Naive thymus-derived CD4-positive, alpha-beta T cell (primary cell): ENCODE measurements around the gene NEDD9. TPM values are rescaled to one million over a fixed set of nuclear protein-coding genes. Genes with fewer than 3 reads are reported as not detected.

ENCODE experiments used
- ATAC-seq: fragments of 150-1000 bp; cut with Tn5 transposase; 2 replicates; pipeline ENCODE4 v1.10.0; 2021; ENCODE audit warnings: mild to moderate bottlenecking, moderate library complexity
- CTCF ChIA-PET: fragments of 350-600 bp; sonication (Branson Sonifier 250); formaldehyde crosslinking; loops from one replicate; lab custom pipeline; 2021; ENCODE audit warnings: antibody characterized with exemption; lab: Charles Lee
- POLR2A ChIA-PET: fragments of 350-600 bp; sonication (Branson Sonifier 250); formaldehyde crosslinking; loops from one replicate; lab custom pipeline; 2021; ENCODE audit warnings: antibody characterized with exemption, inconsistent platforms; lab: Charles Lee
- DNase-seq, 9 donors: peaks; one replicate each; pipeline versions ENCODE4 v3.0.0 to v3.0.0-alpha.2; 2020 to 2022; ENCODE audit warnings: mixed read lengths in 1 of 9
- H3K27ac ChIP-seq: one replicate; pipeline ENCODE4 v1.7.0; 2013; ENCODE audit warnings: mild to moderate bottlenecking, low read depth, low read length, moderate library complexity
- H3K27me3 ChIP-seq, 2 donors: one replicate each; pipeline ENCODE4 v1.7.0; 2013; ENCODE audit warnings: low read length in 2 of 2, mild to moderate bottlenecking in 2 of 2, moderate library complexity in 2 of 2; ENCODE audit not compliant: control insufficient read depth in 2 of 2, insufficient read depth in 2 of 2
- H3K36me3 ChIP-seq, 3 experiments: 1 replicate in 2 of 3; 2 replicates in 1 of 3; pipeline ENCODE4 v1.7.0; 2013; ENCODE audit warnings: low read length in 3 of 3, mild to moderate bottlenecking in 3 of 3, moderate library complexity in 1 of 3; ENCODE audit not compliant: insufficient read depth in 3 of 3, control insufficient read depth in 2 of 3
- H3K4me1 ChIP-seq, 2 donors: one replicate each; pipeline ENCODE4 v1.7.0; 2013; ENCODE audit warnings: low read length in 2 of 2, mild to moderate bottlenecking in 2 of 2, moderate library complexity in 1 of 2; ENCODE audit not compliant: control insufficient read depth in 2 of 2, insufficient read depth in 2 of 2
- H3K4me3 ChIP-seq: 2 replicates; pipeline ENCODE4 v1.7.0; 2013; ENCODE audit warnings: mild to moderate bottlenecking, low read length
- H3K9me3 ChIP-seq, 3 experiments: 1 replicate in 2 of 3; 2 replicates in 1 of 3; pipeline ENCODE4 v1.7.0; 2013; ENCODE audit warnings: low read length in 3 of 3; ENCODE audit not compliant: control insufficient read depth in 2 of 3
- H3K27ac Mint-ChIP-seq, 9 donors: one replicate each; pipeline ENCODE4 v1.8.0; 2020 to 2022; ENCODE audit warnings: mixed read lengths in 9 of 9, mild to moderate bottlenecking in 8 of 9, moderate library complexity in 5 of 9, inconsistent platforms in 2 of 9
- H3K27me3 Mint-ChIP-seq, 5 donors: one replicate each; pipeline ENCODE4 v1.8.0; 2021 to 2022; ENCODE audit warnings: mixed read lengths in 5 of 5, mild to moderate bottlenecking in 1 of 5
- H3K36me3 Mint-ChIP-seq, 5 donors: one replicate each; pipeline ENCODE4 v1.8.0; 2020 to 2022; ENCODE audit warnings: mixed read lengths in 5 of 5, mild to moderate bottlenecking in 3 of 5, inconsistent platforms in 1 of 5
- H3K4me1 Mint-ChIP-seq, 7 donors: one replicate each; pipeline ENCODE4 v1.8.0; 2020 to 2022; ENCODE audit warnings: mixed read lengths in 7 of 7, mild to moderate bottlenecking in 3 of 7, inconsistent platforms in 1 of 7
- H3K4me3 Mint-ChIP-seq, 10 donors: one replicate each; pipeline ENCODE4 v1.8.0; 2020 to 2022; ENCODE audit warnings: mild to moderate bottlenecking in 10 of 10, mixed read lengths in 10 of 10, moderate library complexity in 6 of 10, inconsistent platforms in 2 of 10
- H3K9me3 Mint-ChIP-seq, 11 donors: one replicate each; pipeline ENCODE4 v1.8.0; 2020 to 2022; ENCODE audit warnings: mixed read lengths in 11 of 11, mild to moderate bottlenecking in 4 of 11, inconsistent platforms in 1 of 11, moderate library complexity in 1 of 11
- intact Hi-C, 2 donors: fragments of 100-400 bp; cut with micrococcal nuclease; formaldehyde crosslinking; loops; one replicate each; pipeline ENCODE4 v1.15.1; 2023
- polyA plus RNA-seq, 2 donors: library from polyadenylated mRNA; unstranded; fragments of 300-500 nt; fragmentation: Illumina TruSeq; gene quantifications; one replicate each; pipeline ENCODE4 v1.2.3, GENCODE V29; 2021
- total RNA-seq, 6 experiments: library from RNA in 5 of 6; stranded (reverse) in 5 of 6; gene quantifications; 1 replicate in 5 of 6; 2 replicates in 1 of 6; pipeline ENCODE4 v1.2.3 and lab custom pipeline; 2021 to 2026

NEDD9 gene
- total and polyA plus RNA-seq, 7 experiments from 2014 or later: 14.2 to 62.9 (median 35.4) TPM

DNA sequence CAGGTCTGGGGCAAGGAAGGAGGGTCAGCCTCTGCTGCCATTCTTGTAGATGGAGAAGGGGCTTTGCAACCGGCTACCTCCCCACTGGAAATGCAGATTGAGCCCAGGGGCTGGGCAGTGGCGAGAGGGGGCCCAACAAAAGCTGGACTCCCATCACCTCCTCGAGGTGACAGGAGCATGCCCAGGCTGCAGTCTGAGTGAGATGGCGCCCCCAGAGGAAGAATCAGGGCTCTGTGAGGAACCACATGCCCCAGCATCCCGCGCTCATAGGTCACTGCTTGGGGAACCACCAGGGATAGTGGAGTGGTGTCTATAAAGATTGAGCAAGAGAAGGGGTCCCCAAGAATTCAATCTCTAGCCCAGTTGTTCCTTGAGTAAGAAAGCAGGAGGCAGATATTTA, 31.6 kb upstream of the NEDD9 start:
- Mint-ChIP-seq H3K27me3 (no peaks in the 10 kb centered on the region), H3K9me3 (no peaks in the 10 kb centered on the region), H3K27ac (peak overlapping the region in 1 of 9 donors; percentile 44), H3K4me3 (no peak overlapping the region), H3K36me3 (peaks cover 3 to 36% (median 25%) of the 10 kb centered on the region in 5 donors), H3K4me1 (peaks cover 13 to 43% (median 20%) of the 10 kb centered on the region in 7 donors)
- CTCF ChIA-PET: no interaction called here
- intact Hi-C loops: no loop called here
- H3K9me3 ChIP-seq: no peaks in the 10 kb centered on the region
- no peaks in the 10 kb centered on the region for H3K36me3 ChIP-seq
- H3K27me3 ChIP-seq: no peaks in the 10 kb centered on the region
- H3K4me3 ChIP-seq: no peak overlapping the region
- ATAC-seq: no peak
- no peak for DNase-seq
- POLR2A ChIA-PET: no interaction called here
- H3K27ac ChIP-seq: no peak overlapping the region
- H3K4me1 ChIP-seq: peaks cover 3 to 25% of the 10 kb centered on the region in 2 donors

DNA sequence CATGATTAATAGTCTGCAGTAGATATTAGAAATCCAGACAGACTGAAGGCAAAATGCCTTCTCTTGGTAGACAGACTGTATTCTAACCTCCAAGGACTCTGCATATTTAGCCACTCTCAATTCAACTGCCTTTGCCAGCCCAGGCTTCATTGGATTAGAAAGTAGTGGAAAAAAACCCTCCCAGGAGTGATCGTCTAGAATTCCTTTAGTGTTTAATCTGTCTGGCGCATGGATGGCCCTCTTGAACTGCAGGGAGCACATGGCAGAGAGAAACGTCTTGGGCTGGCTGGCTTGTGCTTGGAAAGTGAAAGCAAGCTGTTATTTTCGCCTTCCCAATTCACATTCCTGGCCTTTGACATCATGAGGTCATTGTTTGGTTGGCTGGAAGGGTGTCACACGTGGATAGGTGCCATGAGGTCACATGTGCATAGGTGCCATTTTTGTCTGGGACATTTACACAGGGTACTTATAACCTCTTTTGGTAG, 30.9 kb upstream of the NEDD9 start:
- CTCF ChIA-PET: no interaction called here
- H3K4me3 ChIP-seq: no peak overlapping the region
- intact Hi-C loops: no loop called here
- Mint-ChIP-seq H3K4me3 (no peak overlapping the region), H3K9me3 (no peaks in the 10 kb centered on the region), H3K27me3 (no peaks in the 10 kb centered on the region), H3K27ac (peak overlapping the region in 3 of 9 donors; percentile 14 to 65 (median 23)), H3K36me3 (peaks cover 3 to 35% (median 25%) of the 10 kb centered on the region in 5 donors), H3K4me1 (peaks cover 20 to 50% (median 28%) of the 10 kb centered on the region in 7 donors)
- ATAC-seq (no peak), DNase-seq (no peak)
- H3K27me3 ChIP-seq: no peaks in the 10 kb centered on the region
- H3K27ac ChIP-seq: no peak overlapping the region
- no peaks in the 10 kb centered on the region for H3K36me3 ChIP-seq
- peaks cover 10 to 33% of the 10 kb centered on the region in 2 donors for H3K4me1 ChIP-seq
- POLR2A ChIA-PET: no interaction called here
- H3K9me3 ChIP-seq: no peaks in the 10 kb centered on the region

DNA sequence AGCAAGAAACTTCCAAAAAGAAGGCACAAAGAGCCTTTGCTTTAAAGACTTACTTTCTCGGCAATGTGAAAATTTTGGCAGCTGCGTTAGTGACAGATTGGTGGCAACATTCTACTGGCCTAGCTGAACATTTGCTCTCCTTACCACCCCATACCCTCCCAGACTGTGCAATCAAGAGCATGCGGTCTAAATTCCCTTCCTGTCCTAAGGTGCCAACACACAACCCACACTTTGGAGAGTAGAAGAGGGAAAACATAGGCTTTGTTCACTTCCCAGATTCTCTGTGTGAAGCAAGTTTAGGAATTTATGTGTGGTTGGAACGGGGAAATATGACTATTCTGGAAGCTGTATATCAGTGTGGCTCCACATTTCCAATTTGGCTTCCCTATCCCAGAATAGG, 29.8 kb upstream of the NEDD9 start:
- H3K36me3 ChIP-seq: no peaks in the 10 kb centered on the region
- H3K9me3 ChIP-seq: no peaks in the 10 kb centered on the region
- Mint-ChIP-seq H3K4me1 (peaks cover 31 to 61% (median 38%) of the 10 kb centered on the region in 7 donors), H3K4me3 (no peak overlapping the region), H3K27me3 (no peaks in the 10 kb centered on the region), H3K9me3 (no peaks in the 10 kb centered on the region), H3K27ac (no peak overlapping the region), H3K36me3 (peaks cover 3 to 41% (median 30%) of the 10 kb centered on the region in 5 donors)
- H3K4me3 ChIP-seq: no peak overlapping the region
- ATAC-seq (no peak), DNase-seq (no peak)
- no peak overlapping the region for H3K27ac ChIP-seq
- H3K27me3 ChIP-seq: no peaks in the 10 kb centered on the region
- POLR2A ChIA-PET: no interaction called here
- CTCF ChIA-PET: interaction anchor here (0.6 kb wide), 1 partner anchor 29 kb away, joined by 4 read pairs; no protein-coding TSS in a partner anchor
- peaks cover 16 to 42% of the 10 kb centered on the region in 2 donors for H3K4me1 ChIP-seq
- intact Hi-C loops: no loop called here

DNA sequence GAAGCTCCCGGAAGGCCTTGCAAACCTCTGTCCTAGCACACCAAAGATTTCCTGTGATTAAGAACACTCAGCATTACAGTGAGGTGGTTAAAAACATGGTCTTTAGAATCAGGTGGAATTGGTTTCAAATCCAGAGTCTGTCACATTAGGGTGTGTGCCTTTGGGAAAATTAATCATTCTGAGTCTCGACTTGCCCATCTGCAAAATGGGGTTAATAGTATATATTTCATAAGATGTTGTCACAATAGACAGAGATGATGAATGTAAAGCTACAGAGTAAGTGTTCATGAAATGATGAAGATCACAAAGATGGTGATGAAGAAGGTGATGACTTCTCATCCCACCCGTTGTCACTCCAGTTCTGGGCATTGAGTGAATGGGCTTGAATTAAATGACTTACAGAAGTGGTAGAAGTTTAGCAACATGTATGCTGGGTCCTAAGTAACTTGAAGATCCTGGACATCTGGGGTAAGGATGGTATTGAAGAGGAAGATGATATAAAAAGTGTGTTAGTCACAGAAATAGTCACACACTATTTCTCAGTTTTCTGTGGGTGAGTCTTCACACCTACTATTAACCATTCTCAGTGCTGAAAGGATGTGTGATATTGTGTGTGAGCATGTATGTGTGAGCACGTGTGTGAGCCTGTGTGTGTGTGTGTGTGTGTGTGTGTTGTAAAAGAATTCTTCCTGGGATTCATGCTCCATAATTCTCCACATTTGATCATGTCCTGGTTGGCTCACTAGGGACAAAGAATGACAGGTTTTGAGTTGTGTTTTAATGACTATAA, 28.0 kb upstream of the NEDD9 start:
- Histone ChIP-seq H3K36me3 (no peaks in the 10 kb centered on the region), H3K27ac (no peak overlapping the region), H3K27me3 (no peaks in the 10 kb centered on the region), H3K9me3 (no peaks in the 10 kb centered on the region), H3K4me1 (peaks cover 16 to 54% of the 10 kb centered on the region in 2 donors), H3K4me3 (no peak overlapping the region)
- CTCF ChIA-PET: interaction anchor here (1.6 kb wide), 1 partner anchor 18 kb away, joined by 3 read pairs; no protein-coding TSS in a partner anchor
- Mint-ChIP-seq H3K27ac (peak overlapping the region in 3 of 9 donors; percentile 33 to 52 (median 47)), H3K9me3 (no peaks in the 10 kb centered on the region), H3K4me1 (peaks cover 31 to 64% (median 45%) of the 10 kb centered on the region in 7 donors), H3K36me3 (peaks cover 4 to 42% (median 27%) of the 10 kb centered on the region in 5 donors), H3K4me3 (peak overlapping the region in 1 of 10 donors; percentile 2), H3K27me3 (no peaks in the 10 kb centered on the region)
- intact Hi-C loops: no loop called here
- POLR2A ChIA-PET: no interaction called here
- DNase-seq (no peak), ATAC-seq (peak; percentile 32)

DNA sequence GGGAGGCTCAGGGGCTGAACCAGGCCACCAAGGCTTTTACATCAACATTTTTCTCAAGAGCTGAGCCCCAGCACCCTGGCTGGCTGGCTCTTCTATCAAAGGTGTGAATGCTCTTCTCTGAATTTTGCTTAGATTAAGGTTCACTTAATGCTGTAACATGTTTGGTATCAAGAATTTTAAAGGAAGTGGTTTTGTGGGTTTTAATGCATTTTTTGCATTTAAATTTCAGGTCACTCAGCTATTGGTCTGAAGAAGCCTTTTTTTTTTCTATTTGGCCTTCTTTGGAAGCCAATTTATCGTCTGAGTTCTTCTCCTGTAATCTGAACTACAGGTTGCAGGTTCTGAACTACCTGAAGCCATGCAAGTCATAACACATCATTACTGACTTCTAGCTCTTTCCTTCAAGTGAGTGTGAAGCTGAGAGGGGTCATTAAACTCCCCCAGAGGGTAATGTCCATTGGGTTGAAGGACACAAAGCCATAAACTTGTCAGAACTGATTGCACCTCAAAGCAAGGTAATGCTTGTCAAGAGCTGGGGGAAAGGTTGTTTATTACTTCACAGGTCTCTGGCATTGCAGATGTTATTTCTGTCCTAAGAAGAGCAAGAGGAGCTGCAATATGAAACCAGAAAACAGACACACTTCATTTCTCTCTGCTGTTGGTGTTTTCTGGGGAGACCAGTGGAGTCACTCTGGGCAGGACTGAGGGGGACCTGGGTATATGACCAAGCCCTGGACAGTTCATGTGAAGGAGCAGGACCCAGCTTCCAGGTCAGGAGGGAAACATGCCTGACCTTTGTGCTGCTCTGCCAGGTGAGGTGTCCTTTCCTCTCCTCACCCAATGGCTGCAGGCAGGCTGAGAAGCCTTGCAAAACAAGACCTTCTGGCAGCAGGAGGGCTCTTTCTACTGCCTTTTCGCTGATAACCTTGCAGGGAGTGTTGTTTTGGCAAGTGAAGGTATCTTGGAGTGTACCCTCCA, 26.1 kb upstream of the NEDD9 start:
- Mint-ChIP-seq H3K27ac (peak overlapping the region in 8 of 9 donors; percentile 37 to 84 (median 68)), H3K4me1 (peaks cover 32 to 59% (median 44%) of the 10 kb centered on the region in 7 donors), H3K4me3 (peak overlapping the region in 8 of 10 donors; percentile 6 to 65 (median 28)), H3K36me3 (peaks cover 10 to 41% (median 22%) of the 10 kb centered on the region in 5 donors), H3K27me3 (no peaks in the 10 kb centered on the region), H3K9me3 (peaks cover 0 to 6% (median 0%) of the 10 kb centered on the region in 11 donors)
- H3K36me3 ChIP-seq: no peaks in the 10 kb centered on the region
- intact Hi-C loops: loop anchor here (1.0 to 2.0 kb wide), 6 partner anchors 16 to 124 kb away; partner anchors contain the start of gene NEDD9 (in 2 of the 2)
- POLR2A ChIA-PET: interaction anchor here (1.4 kb wide), 1 partner anchor 26 kb away, joined by 4 read pairs; the partner anchor contains the start of gene NEDD9
- DNase-seq (peak in 5 of 9 donors; percentile 5 to 24 (median 12)), ATAC-seq (peak; percentile 83)
- H3K4me1 ChIP-seq: peaks cover 16 to 58% of the 10 kb centered on the region in 2 donors
- H3K9me3 ChIP-seq: no peaks in the 10 kb centered on the region
- CTCF ChIA-PET: no interaction called here
- H3K4me3 ChIP-seq: peak overlapping the region; percentile 11
- H3K27ac ChIP-seq: peak overlapping the region; percentile 6
- no peaks in the 10 kb centered on the region for H3K27me3 ChIP-seq

DNA sequence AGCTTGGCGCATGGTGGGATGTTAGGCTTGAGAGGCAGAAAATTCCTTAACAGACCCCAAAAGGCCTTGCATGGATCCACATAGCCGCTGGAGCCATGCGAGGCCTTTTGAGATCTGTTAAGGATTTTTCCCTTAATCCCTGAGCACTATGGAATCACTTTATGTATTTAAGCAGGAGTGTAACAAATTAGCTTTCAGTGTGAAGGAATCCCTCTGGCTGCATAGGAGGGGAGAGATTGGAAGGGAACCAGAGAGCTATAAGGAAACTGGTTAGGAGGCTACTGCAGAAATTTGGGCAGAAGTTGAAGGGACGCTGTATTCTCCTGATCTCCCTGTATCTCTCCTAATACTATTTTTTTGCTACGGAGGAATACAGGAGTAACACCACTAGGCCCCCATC, 23.1 kb upstream of the NEDD9 start:
- DNase-seq (no peak), ATAC-seq (no peak)
- ChIA-PET CTCF (no interaction called here), POLR2A (no interaction called here)
- Histone ChIP-seq H3K4me3 (no peak overlapping the region), H3K27me3 (no peaks in the 10 kb centered on the region), H3K9me3 (no peaks in the 10 kb centered on the region), H3K4me1 (peaks cover 16 to 48% of the 10 kb centered on the region in 2 donors), H3K27ac (no peak overlapping the region), H3K36me3 (peaks cover 0 to 8% (median 0%) of the 10 kb centered on the region in 3 experiments)
- Mint-ChIP-seq H3K4me1 (peaks cover 26 to 49% (median 34%) of the 10 kb centered on the region in 7 donors), H3K9me3 (peaks cover 0 to 6% (median 0%) of the 10 kb centered on the region in 11 donors), H3K36me3 (peaks cover 20 to 53% (median 42%) of the 10 kb centered on the region in 5 donors), H3K4me3 (no peak overlapping the region), H3K27me3 (no peaks in the 10 kb centered on the region), H3K27ac (peak overlapping the region in 1 of 9 donors; percentile 49)
- intact Hi-C loops: no loop called here
